Sigmoid colon (tissue), 7 donors: ENCODE results near the gene PCNT. TPM values are rescaled to one million over a fixed set of nuclear protein-coding genes. Genes with fewer than 3 reads are reported as not detected.

Experiments used
- DNase-seq: peaks from one replicate; pipeline ENCODE4 v3.0.0-alpha.2; 2019
- H3K27ac ChIP-seq, 4 donors: fragments of 200-600 bp; sonication (generic); one replicate each; pipeline ENCODE4 v1.5.1; 2016 to 2019; ENCODE audit warnings: mild to moderate bottlenecking in 1 of 4
- H3K27me3 ChIP-seq, 3 donors: fragments of 200-600 bp; sonication (generic); one replicate each; pipeline ENCODE4 v1.5.1; 2019; ENCODE audit warnings: mild to moderate bottlenecking in 1 of 3
- H3K36me3 ChIP-seq, 4 donors: fragments of 200-600 bp; sonication (generic); one replicate each; pipeline ENCODE4 v1.5.1; 2016 to 2019
- H3K4me1 ChIP-seq, 4 donors: fragments of 200-600 bp; sonication (generic); one replicate each; pipeline ENCODE4 v1.5.1; 2017 to 2019
- H3K4me3 ChIP-seq, 4 donors: fragments of 200-600 bp; sonication (generic); one replicate each; pipeline ENCODE4 v1.5.1; 2017 to 2019; ENCODE audit warnings: mild to moderate bottlenecking in 2 of 4, moderate library complexity in 1 of 4
- H3K9me3 ChIP-seq, 4 donors: fragments of 200-600 bp in 3 of 4; sonication (generic) in 3 of 4; one replicate each; pipeline versions ENCODE4 v1.5.1 to v1.6.1; 2013 to 2019
- CTCF ChIP-seq, 4 experiments: fragments of 450-650 bp in 3 of 4; fragments of 200-600 bp in 1 of 4; IDR thresholded peaks; one replicate each; pipeline ENCODE4 v1.5.1; 2016 to 2019; ENCODE audit warnings: antibody characterized with exemption in 4 of 4, mild to moderate bottlenecking in 3 of 4, moderate library complexity in 2 of 4
- EP300 ChIP-seq, 4 donors: sonication (generic); formaldehyde crosslinking; IDR thresholded peaks; one replicate each; pipeline ENCODE4 v1.6.1; 2017; ENCODE audit warnings: antibody characterized with exemption in 4 of 4
- POLR2A ChIP-seq, 2 donors: fragments of 450-650 bp; IDR thresholded peaks; one replicate each; pipeline ENCODE4 v1.6.1; 2016; ENCODE audit warnings: antibody characterized with exemption in 2 of 2, mild to moderate bottlenecking in 2 of 2, moderate library complexity in 2 of 2
- POLR2AphosphoS5 ChIP-seq, 4 donors: sonication (generic); formaldehyde crosslinking; IDR thresholded peaks; one replicate each; pipeline ENCODE4 v1.6.1; 2017; ENCODE audit warnings: antibody characterized with exemption in 4 of 4
- WGBS, 2 donors: extraction: QIAGEN DNeasy Blood & Tissue Kit; methylation state at CpG; one replicate each; pipeline ENCODE4 v1.1.7; 2013; 5-methylcytosine and 5-hydroxymethylcytosine counted together
- intact Hi-C: fragments of 100-400 bp; cut with DNase I; formaldehyde crosslinking; loops from one replicate; pipeline ENCODE4 v1.15.1; 2023
- polyA plus RNA-seq, 3 donors: library from polyadenylated mRNA; stranded (reverse); fragments of 200-250 nt; gene quantifications; one replicate each; pipeline ENCODE4 v1.2.3, GENCODE V29; 2013
- total RNA-seq, 4 donors: library from RNA; depleted of rRNA; stranded (reverse); fragments of >200 nt; gene quantifications; one replicate each; pipeline ENCODE4 v1.1.0, GENCODE V29; 2016
- donor health status: healthy with polysubstance abuse.
- donor health status: Bipolar disorder and iron deficiency.
- donor health status: healthy.

Gene PCNT
- total and polyA plus RNA-seq, 7 donors, result 6.0 to 49.6 (median 18.5) TPM

DNA sequence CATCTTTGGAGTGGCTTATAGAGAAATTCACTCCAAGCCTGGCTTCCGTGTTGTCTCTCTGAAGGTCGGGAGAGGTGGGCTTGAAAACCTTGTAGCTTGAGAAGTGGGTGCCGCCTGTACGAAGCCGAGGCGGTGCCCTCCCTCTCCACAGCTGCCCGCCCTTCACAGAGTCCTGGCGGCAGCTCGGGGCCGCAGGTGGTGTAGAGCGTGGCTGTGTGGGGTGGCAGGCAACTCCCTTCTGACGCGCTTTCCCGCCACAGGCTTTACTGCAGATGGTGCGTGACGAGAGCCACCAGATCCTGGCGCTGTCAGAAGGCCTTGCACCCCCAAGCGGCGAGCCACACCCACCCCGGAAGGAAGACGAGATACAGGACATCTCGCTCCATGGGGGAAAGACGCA, 101.6 kb downstream of the PCNT start:
- intact Hi-C loops, result no loop called here
- TF ChIP-seq EP300 (IDR thresholded peaks at IDR 0.05), result no peak
- no peak for TF ChIP-seq POLR2A (IDR thresholded peaks at IDR 0.05)
- TF ChIP-seq CTCF (IDR thresholded peaks at IDR 0.05), result no peak
- TF ChIP-seq POLR2AphosphoS5 (IDR thresholded peaks at IDR 0.05), result no peak
- no peaks in the 10 kb centered on the region for H3K9me3 ChIP-seq
- no peak for DNase-seq
- WGBS, 2 donors, result 91 to 92% methylated on average over 23 of the region's 23 CpGs
- no peak overlapping the region for H3K27ac ChIP-seq
- H3K4me3 ChIP-seq, result no peak overlapping the region
- H3K27me3 ChIP-seq, result no peaks in the 10 kb centered on the region
- H3K4me1 ChIP-seq, result no peaks in the 10 kb centered on the region
- H3K36me3 ChIP-seq, result peaks cover 19 to 77% (median 22%) of the 10 kb centered on the region in 4 donors

DNA sequence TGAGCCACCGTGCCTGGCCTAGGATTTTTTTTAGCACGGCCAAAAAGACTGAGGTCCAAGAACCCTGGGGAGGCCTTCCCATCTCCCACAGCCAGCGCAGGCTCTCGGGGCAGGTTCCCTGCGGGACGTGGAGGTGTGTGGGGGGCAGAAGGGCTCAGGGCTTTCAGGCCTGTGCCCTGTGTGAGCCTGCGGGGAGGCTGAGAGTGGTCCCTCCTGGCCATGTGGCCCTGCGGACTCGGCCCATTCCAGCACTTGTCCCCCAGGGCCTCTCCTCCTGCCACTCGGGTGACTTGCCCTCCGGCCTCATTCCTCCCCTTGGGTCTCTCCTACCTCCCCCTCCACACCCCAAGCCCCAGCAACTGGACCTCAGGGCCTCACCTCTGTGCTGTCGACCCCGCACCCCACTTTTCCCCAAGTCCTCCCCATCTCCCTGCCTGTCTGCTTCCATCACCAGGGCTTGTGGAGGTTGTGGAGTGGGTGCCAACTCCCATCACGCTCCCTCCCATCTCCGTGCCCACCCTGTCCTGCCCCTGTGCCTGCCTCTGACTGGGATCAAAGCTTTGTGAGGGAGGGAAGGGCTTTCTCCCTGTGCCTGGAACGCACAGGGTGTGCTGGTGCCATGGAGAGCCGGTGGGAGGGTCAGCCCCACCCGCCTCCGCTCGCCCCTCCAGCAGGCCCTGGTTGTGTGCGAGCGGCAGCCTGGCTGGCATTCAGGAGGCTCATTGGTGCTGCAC, 102.5 kb downstream of the PCNT start:
- H3K4me1 ChIP-seq, result no peaks in the 10 kb centered on the region
- TF ChIP-seq EP300 (IDR thresholded peaks at IDR 0.05) (no peak), CTCF (IDR thresholded peaks at IDR 0.05) (no peak), POLR2AphosphoS5 (IDR thresholded peaks at IDR 0.05) (no peak), POLR2A (IDR thresholded peaks at IDR 0.05) (no peak)
- intact Hi-C loops, result no loop called here
- no peak overlapping the region for H3K27ac ChIP-seq
- H3K27me3 ChIP-seq, result no peaks in the 10 kb centered on the region
- no peak overlapping the region for H3K4me3 ChIP-seq
- no peak for DNase-seq
- WGBS, 2 donors, result 96 to 97% methylated on average over 22 of the region's 22 CpGs
- H3K9me3 ChIP-seq, result no peaks in the 10 kb centered on the region
- peaks cover 21 to 77% (median 27%) of the 10 kb centered on the region in 4 donors for H3K36me3 ChIP-seq

DNA sequence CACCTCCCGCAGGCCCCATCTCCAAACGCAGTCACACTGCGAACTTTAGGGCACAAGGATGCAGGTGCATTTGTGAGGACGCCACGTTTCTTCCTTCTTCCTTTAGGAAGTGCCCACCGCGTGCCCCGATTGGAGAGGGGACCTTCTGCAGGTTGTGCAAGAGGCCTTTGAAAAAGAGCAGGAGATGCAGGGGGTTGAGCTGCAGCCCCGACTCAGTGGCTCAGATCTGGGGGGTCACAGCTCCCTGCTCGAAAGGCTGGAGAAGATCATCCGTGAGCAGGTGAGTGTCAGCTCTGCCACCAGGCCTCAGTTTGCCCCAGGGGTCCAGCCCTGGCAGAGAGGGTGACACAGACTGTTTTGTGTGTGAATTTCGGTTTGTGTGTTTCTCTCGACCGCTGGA, 103.6 kb downstream of the PCNT start:
- Histone ChIP-seq H3K36me3 (peaks cover 17 to 79% (median 31%) of the 10 kb centered on the region in 4 donors), H3K27me3 (no peaks in the 10 kb centered on the region), H3K9me3 (no peaks in the 10 kb centered on the region), H3K27ac (no peak overlapping the region), H3K4me3 (no peak overlapping the region), H3K4me1 (no peaks in the 10 kb centered on the region)
- WGBS, 2 donors, result 93 to 97% methylated on average over 14 of the region's 14 CpGs
- TF ChIP-seq CTCF (IDR thresholded peaks at IDR 0.05) (no peak), POLR2AphosphoS5 (IDR thresholded peaks at IDR 0.05) (no peak), EP300 (IDR thresholded peaks at IDR 0.05) (no peak), POLR2A (IDR thresholded peaks at IDR 0.05) (no peak)
- intact Hi-C loops, result no loop called here
- DNase-seq, result no peak

- 91% methylated on average over 23 of the region's 23 CpGs for WGBS, 2 donors
- intact Hi-C loops, result no loop called here
- H3K36me3 ChIP-seq, result peaks cover 22 to 82% (median 31%) of the 10 kb centered on the region in 4 donors
Measured at GRCh38 chr21:46428286-46428685, 104.3 kb downstream of the PCNT start.

More at GRCh38 chr21:46428286-46428685, 104.3 kb downstream of the PCNT start:
- no peak for DNase-seq
- TF ChIP-seq EP300 (IDR thresholded peaks at IDR 0.05), result no peak
- no peak for TF ChIP-seq CTCF (IDR thresholded peaks at IDR 0.05)
- no peak for TF ChIP-seq POLR2A (IDR thresholded peaks at IDR 0.05)
- TF ChIP-seq POLR2AphosphoS5 (IDR thresholded peaks at IDR 0.05), result no peak
- H3K27ac ChIP-seq, result no peak overlapping the region
- no peaks in the 10 kb centered on the region for H3K4me1 ChIP-seq
- no peaks in the 10 kb centered on the region for H3K9me3 ChIP-seq
- no peaks in the 10 kb centered on the region for H3K27me3 ChIP-seq
- no peak overlapping the region for H3K4me3 ChIP-seq
